ENCODE data around the gene SUSD6.

The SUSD6 gene

DNA sequence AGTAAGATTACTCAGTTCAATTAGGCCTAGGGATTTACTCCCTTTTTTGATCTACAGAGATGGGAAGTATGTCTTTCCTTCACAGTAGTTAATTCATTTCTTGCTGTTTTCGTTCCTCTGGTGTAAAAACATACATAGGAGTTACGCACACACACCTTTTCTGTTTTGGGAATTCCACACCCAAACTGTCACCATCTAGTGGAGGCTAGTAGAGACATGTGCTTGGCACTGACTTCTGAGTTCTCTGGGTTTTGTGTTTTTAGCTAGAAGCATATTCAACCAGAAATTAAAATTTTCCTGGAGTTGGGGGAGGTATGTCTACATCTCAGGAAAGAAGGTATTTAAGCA, 1.4 kb downstream of the SUSD6 start:
- TF ChIP-seq, protein P1, sequence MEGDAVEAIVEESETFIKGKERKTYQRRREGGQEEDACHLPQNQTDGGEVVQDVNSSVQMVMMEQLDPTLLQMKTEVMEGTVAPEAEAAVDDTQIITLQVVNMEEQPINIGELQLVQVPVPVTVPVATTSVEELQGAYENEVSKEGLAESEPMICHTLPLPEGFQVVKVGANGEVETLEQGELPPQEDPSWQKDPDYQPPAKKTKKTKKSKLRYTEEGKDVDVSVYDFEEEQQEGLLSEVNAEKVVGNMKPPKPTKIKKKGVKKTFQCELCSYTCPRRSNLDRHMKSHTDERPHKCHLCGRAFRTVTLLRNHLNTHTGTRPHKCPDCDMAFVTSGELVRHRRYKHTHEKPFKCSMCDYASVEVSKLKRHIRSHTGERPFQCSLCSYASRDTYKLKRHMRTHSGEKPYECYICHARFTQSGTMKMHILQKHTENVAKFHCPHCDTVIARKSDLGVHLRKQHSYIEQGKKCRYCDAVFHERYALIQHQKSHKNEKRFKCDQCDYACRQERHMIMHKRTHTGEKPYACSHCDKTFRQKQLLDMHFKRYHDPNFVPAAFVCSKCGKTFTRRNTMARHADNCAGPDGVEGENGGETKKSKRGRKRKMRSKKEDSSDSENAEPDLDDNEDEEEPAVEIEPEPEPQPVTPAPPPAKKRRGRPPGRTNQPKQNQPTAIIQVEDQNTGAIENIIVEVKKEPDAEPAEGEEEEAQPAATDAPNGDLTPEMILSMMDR (conservative IDR thresholded peaks at IDR 0.05; ENCODE audit: control insufficient read depth, insufficient read depth, low read depth, low read length) = peak; percentile 18
- peak; percentile 16 for DNase-seq (ENCODE audit: low read depth)
- peak overlapping the region; percentile 72 for H3K4me3 ChIP-seq (ENCODE audit: control insufficient read depth, low read depth, low read length)

- H3K4me3 ChIP-seq (ENCODE audit: control insufficient read depth, low read depth, low read length) = no peak overlapping the region
- TF ChIP-seq, protein P1 (conservative IDR thresholded peaks at IDR 0.05; ENCODE audit: control insufficient read depth, insufficient read depth, low read depth, low read length) = no peak
- no peak for DNase-seq (ENCODE audit: low read depth)
Measured at GRCh38 chr14:69613312-69614073, 2.1 kb downstream of the SUSD6 start.

DNA sequence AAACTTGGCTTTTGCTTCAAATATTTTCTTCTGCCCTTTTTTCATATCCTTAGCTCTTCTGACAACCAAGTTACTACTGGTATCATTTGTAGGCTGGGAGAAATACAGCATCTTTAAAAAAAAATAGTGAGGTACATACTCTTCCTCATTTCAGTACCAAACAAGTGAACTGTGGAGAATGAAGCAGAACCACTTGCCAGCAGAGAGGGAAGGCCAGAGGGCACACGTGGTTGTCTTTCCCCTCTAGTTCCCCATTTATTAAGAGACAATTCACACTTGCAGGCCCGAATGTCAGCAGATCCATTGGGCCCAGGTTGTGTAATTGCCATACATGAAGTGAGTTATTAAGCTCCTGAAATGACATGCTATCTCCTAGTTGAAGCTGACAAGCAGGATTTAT, 3.2 kb downstream of the SUSD6 start:
- TF ChIP-seq, protein P1 (conservative IDR thresholded peaks at IDR 0.05; ENCODE audit: control insufficient read depth, insufficient read depth, low read depth, low read length) = no peak
- DNase-seq (ENCODE audit: low read depth) = no peak
- H3K4me3 ChIP-seq (ENCODE audit: control insufficient read depth, low read depth, low read length) = no peak overlapping the region

GRCh38 chr14:69615121-69615495, 3.7 kb downstream of the SUSD6 start:
- no peak for DNase-seq (ENCODE audit: low read depth)
- TF ChIP-seq, protein P1 (conservative IDR thresholded peaks at IDR 0.05; ENCODE audit: control insufficient read depth, insufficient read depth, low read depth, low read length) = no peak
- no peak overlapping the region for H3K4me3 ChIP-seq (ENCODE audit: control insufficient read depth, low read depth, low read length)

- TF ChIP-seq, protein P1 (conservative IDR thresholded peaks at IDR 0.05; ENCODE audit: control insufficient read depth, insufficient read depth, low read depth, low read length) = no peak
- peak; percentile 79 for DNase-seq (ENCODE audit: low read depth)
- H3K4me3 ChIP-seq (ENCODE audit: control insufficient read depth, low read depth, low read length) = peak overlapping the region; percentile 23
Measured at GRCh38 chr14:69615496-69616407, 4.4 kb downstream of the SUSD6 start.

DNA sequence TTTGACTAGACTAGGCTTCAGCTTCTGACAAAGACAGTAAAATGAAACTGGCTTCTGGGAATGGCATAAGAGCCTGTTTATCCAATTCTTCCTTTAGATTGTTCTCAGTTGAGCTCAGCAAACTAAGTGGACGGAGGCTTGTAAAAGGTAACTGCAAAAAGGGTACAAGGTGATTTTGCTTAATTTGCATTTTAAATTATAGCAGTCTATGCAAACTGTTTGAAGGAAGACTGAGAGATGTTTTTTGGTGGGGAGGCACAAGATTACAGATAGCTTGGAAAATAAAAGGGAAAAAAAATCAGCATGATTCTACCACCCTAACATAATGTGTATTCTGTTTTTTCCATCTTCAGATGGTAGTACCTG, 5.0 kb downstream of the SUSD6 start:
- H3K4me3 ChIP-seq (ENCODE audit: control insufficient read depth, low read depth, low read length) = no peak overlapping the region
- DNase-seq (ENCODE audit: low read depth) = no peak
- TF ChIP-seq, protein P1 (conservative IDR thresholded peaks at IDR 0.05; ENCODE audit: control insufficient read depth, insufficient read depth, low read depth, low read length) = no peak

Data from fibroblast of mammary gland (primary cell).